ENCODE results near the gene MTMR12.

DNA sequence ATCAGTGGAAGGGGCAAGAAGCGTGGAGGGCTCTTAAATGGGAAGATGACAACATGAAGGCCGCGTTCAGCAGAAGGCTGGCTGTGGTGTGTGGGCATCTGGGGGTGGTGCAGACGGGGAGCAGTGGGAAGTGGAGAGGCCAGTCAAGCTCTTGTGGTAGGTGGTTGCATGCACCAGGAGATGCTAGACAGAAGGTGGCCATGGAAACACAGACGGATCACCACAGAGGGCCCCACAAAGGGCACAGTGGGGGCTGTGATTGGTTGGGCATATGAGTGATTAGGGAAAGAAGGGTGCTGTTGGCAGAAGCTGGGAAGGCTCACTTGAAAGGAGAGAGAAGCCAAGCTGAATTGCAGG is 14.7 kb downstream of the MTMR12 start:
- TF ChIP-seq, protein P1, sequence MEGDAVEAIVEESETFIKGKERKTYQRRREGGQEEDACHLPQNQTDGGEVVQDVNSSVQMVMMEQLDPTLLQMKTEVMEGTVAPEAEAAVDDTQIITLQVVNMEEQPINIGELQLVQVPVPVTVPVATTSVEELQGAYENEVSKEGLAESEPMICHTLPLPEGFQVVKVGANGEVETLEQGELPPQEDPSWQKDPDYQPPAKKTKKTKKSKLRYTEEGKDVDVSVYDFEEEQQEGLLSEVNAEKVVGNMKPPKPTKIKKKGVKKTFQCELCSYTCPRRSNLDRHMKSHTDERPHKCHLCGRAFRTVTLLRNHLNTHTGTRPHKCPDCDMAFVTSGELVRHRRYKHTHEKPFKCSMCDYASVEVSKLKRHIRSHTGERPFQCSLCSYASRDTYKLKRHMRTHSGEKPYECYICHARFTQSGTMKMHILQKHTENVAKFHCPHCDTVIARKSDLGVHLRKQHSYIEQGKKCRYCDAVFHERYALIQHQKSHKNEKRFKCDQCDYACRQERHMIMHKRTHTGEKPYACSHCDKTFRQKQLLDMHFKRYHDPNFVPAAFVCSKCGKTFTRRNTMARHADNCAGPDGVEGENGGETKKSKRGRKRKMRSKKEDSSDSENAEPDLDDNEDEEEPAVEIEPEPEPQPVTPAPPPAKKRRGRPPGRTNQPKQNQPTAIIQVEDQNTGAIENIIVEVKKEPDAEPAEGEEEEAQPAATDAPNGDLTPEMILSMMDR (IDR thresholded peaks at IDR 0.05): no peak
- TF ChIP-seq POLR2AphosphoS5 (IDR thresholded peaks at IDR 0.05): no peak

Measured in prostate gland (tissue), 2 donors.